H9 (cell line): ENCODE data around the gene SRC. TPM values are rescaled to one million over a fixed set of nuclear protein-coding genes. Genes with fewer than 3 reads are reported as not detected.
A peak's percentile ranks its signal among the peaks of the same experiment; 100 is the strongest.

Source experiments
- DNase-seq: peaks from one replicate; pipeline ENCODE4 v3.0.0-alpha.2; 2017
- H2AFZ ChIP-seq: one replicate; pipeline ENCODE4 v1.6.1; 2013; ENCODE audit warnings: mild to moderate bottlenecking, low read length, control low read depth, moderate library complexity
- H2AK5ac ChIP-seq: 2 replicates; pipeline ENCODE4 v1.6.1; 2013; ENCODE audit warnings: low read length, control low read depth, mixed read lengths; ENCODE audit not compliant: insufficient read length
- H2BK120ac ChIP-seq: one replicate; pipeline ENCODE4 v1.6.1; 2013; ENCODE audit warnings: low read depth, mild to moderate bottlenecking, low read length, control low read depth, inconsistent platforms; ENCODE audit not compliant: poor library complexity, severe bottlenecking
- H2BK12ac ChIP-seq: 2 replicates; pipeline ENCODE4 v1.6.1; 2013; ENCODE audit warnings: low read length, control low read depth, mixed read lengths, low read depth; ENCODE audit not compliant: insufficient read length
- H2BK15ac ChIP-seq: 2 replicates; pipeline ENCODE4 v1.6.1; 2013; ENCODE audit warnings: low read depth, low read length, control low read depth
- H2BK20ac ChIP-seq: one replicate; pipeline ENCODE4 v1.6.1; 2013; ENCODE audit warnings: low read depth, mild to moderate bottlenecking, low read length, control low read depth, inconsistent platforms; ENCODE audit not compliant: poor library complexity, severe bottlenecking
- H2BK5ac ChIP-seq: 2 replicates; pipeline ENCODE4 v1.6.1; 2013; ENCODE audit warnings: low read length, control low read depth, mixed read lengths; ENCODE audit not compliant: insufficient read length
- H3K14ac ChIP-seq: 2 replicates; pipeline ENCODE4 v1.6.1; 2013; ENCODE audit warnings: low read length, control low read depth; ENCODE audit not compliant: insufficient read depth
- H3K18ac ChIP-seq: 2 replicates; pipeline ENCODE4 v1.6.1; 2013; ENCODE audit warnings: low read depth, mild to moderate bottlenecking, mixed read lengths, low read length, control low read depth; ENCODE audit not compliant: insufficient read length
- H3K23ac ChIP-seq: 2 replicates; pipeline ENCODE4 v1.6.1; 2013; ENCODE audit warnings: low read length, control low read depth, mixed read lengths, low read depth; ENCODE audit not compliant: insufficient read length
- H3K23me2 ChIP-seq: 2 replicates; pipeline ENCODE4 v1.6.1; 2013; ENCODE audit warnings: low read depth, mild to moderate bottlenecking, mixed read lengths, low read length, control low read depth; ENCODE audit not compliant: insufficient read length, poor library complexity, severe bottlenecking
- H3K27ac ChIP-seq: 2 replicates; pipeline ENCODE4 v1.5.1; 2013; ENCODE audit warnings: low read length, control low read depth, mixed read lengths, low read depth; ENCODE audit not compliant: insufficient read length
- H3K27me3 ChIP-seq: 2 replicates; pipeline ENCODE4 v1.6.1; 2013; ENCODE audit warnings: low read length, control low read depth, inconsistent platforms; ENCODE audit not compliant: insufficient read depth
- H3K4ac ChIP-seq: 2 replicates; pipeline ENCODE4 v1.6.1; 2013; ENCODE audit warnings: low read depth, mild to moderate bottlenecking, control low read depth, inconsistent platforms, low read length, moderate library complexity
- H3K4me1 ChIP-seq: 2 replicates; pipeline ENCODE4 v1.6.1; 2013; ENCODE audit warnings: low read length, control low read depth, inconsistent platforms; ENCODE audit not compliant: insufficient read depth
- H3K4me2 ChIP-seq: 2 replicates; pipeline ENCODE4 v1.6.1; 2013; ENCODE audit warnings: low read length, control low read depth, mixed read lengths; ENCODE audit not compliant: insufficient read length, insufficient read depth
- H3K56ac ChIP-seq: 2 replicates; pipeline ENCODE4 v1.6.1; 2013; ENCODE audit warnings: low read depth, mild to moderate bottlenecking, mixed read lengths, low read length, control low read depth; ENCODE audit not compliant: insufficient read length
- H3K79me1 ChIP-seq: 2 replicates; pipeline ENCODE4 v1.6.1; 2013; ENCODE audit warnings: low read depth, mild to moderate bottlenecking, moderate library complexity, low read length, control low read depth, inconsistent platforms; ENCODE audit not compliant: insufficient read depth, poor library complexity, severe bottlenecking
- H3K79me2 ChIP-seq: 2 replicates; pipeline ENCODE4 v1.6.1; 2013; ENCODE audit warnings: low read length, control low read depth, inconsistent platforms; ENCODE audit not compliant: insufficient read depth
- H3K9ac ChIP-seq: 2 replicates; pipeline ENCODE4 v1.6.1; 2013; ENCODE audit warnings: low read length, control low read depth, mixed read lengths; ENCODE audit not compliant: insufficient read length; ENCODE audit errors: extremely low read depth
- H3K9me3 ChIP-seq: one replicate; pipeline ENCODE4 v1.6.1; 2013; ENCODE audit warnings: low read depth, low read length, inconsistent platforms; ENCODE audit not compliant: control insufficient read depth
- H3T11ph ChIP-seq: one replicate; pipeline ENCODE4 v1.6.1; 2013; ENCODE audit warnings: mild to moderate bottlenecking, low read length, control low read depth, inconsistent platforms
- H4K20me1 ChIP-seq: one replicate; pipeline ENCODE4 v1.6.1; 2013; ENCODE audit not compliant: control insufficient read depth, insufficient read length, insufficient read depth
- H4K5ac ChIP-seq: 2 replicates; pipeline ENCODE4 v1.6.1; 2013; ENCODE audit warnings: low read depth, mild to moderate bottlenecking, mixed read lengths, low read length, control low read depth; ENCODE audit not compliant: insufficient read length
- H4K8ac ChIP-seq: replicated peaks from 2 replicates; pipeline ENCODE4 v1.6.1; 2013; ENCODE audit warnings: low read length, control low read depth, mixed read lengths, low read depth; ENCODE audit not compliant: insufficient read length
- H4K91ac ChIP-seq: 2 replicates; pipeline ENCODE4 v1.6.1; 2013; ENCODE audit warnings: low read depth, mild to moderate bottlenecking, moderate library complexity, mixed read lengths, low read length, control low read depth; ENCODE audit not compliant: insufficient read length
- H3K27ac Mint-ChIP-seq, 3 experiments: 2 replicates in 2 of 3; 3 replicates in 1 of 3; pipeline ENCODE4 v1.8.0; 2020 to 2021; ENCODE audit warnings: mixed read lengths in 3 of 3, mild to moderate bottlenecking in 1 of 3, moderate library complexity in 1 of 3
- H3K27me3 Mint-ChIP-seq: 2 replicates; pipeline ENCODE4 v1.8.0; 2021; ENCODE audit warnings: low read depth, mild to moderate bottlenecking, moderate library complexity, mixed read lengths
- H3K36me3 Mint-ChIP-seq, 3 experiments: 2 replicates in 2 of 3; 3 replicates in 1 of 3; pipeline ENCODE4 v1.8.0; 2020 to 2021; ENCODE audit warnings: low read depth in 3 of 3, mixed read lengths in 3 of 3; ENCODE audit not compliant: insufficient read depth in 1 of 3
- H3K4me1 Mint-ChIP-seq, 2 experiments: 2 replicates each; pipeline ENCODE4 v1.8.0; 2020; ENCODE audit warnings: mixed read lengths in 2 of 2
- H3K4me3 Mint-ChIP-seq, 2 experiments: 2 replicates in 1 of 2; 3 replicates in 1 of 2; pipeline ENCODE4 v1.8.0; 2020 to 2021; ENCODE audit warnings: mild to moderate bottlenecking in 2 of 2, mixed read lengths in 2 of 2, moderate library complexity in 1 of 2
- H3K9me3 Mint-ChIP-seq, 2 experiments: 2 replicates in 1 of 2; 3 replicates in 1 of 2; pipeline ENCODE4 v1.8.0; 2020; ENCODE audit warnings: mild to moderate bottlenecking in 2 of 2, mixed read lengths in 2 of 2, moderate library complexity in 1 of 2
- WGBS: extraction: QIAGEN DNeasy Blood & Tissue Kit; methylation state at CpG from one replicate; pipeline ENCODE4 v1.1.7; 2013; ENCODE audit warnings: missing lambda C conversion rate, low lambda C conversion rate, mixed read lengths; ENCODE audit not compliant: insufficient read length; ENCODE audit errors: extremely low coverage; 5-methylcytosine and 5-hydroxymethylcytosine counted together
- total RNA-seq: library from RNA; stranded (reverse); gene quantifications from 2 replicates; pipeline ENCODE4 v1.2.1, GENCODE V29; 2021
- TF ChIP-seq, protein P1 (sequence below): fragments of 200-600 bp; sonication (generic); conservative IDR thresholded peaks from 3 replicates; pipeline ENCODE4 v1.8.0; 2021; ENCODE audit warnings: antibody characterized with exemption, mild to moderate bottlenecking

Gene SRC
- total RNA-seq, 1 experiment from 2014 or later = 44.5 TPM

GRCh38 chr20:37375227-37375626, 29.3 kb downstream of the SRC start:
- no peaks in the 10 kb centered on the region for H4K20me1 ChIP-seq
- H3K27ac ChIP-seq = no peak overlapping the region
- no peak overlapping the region for H2BK5ac ChIP-seq
- TF ChIP-seq, protein P1, sequence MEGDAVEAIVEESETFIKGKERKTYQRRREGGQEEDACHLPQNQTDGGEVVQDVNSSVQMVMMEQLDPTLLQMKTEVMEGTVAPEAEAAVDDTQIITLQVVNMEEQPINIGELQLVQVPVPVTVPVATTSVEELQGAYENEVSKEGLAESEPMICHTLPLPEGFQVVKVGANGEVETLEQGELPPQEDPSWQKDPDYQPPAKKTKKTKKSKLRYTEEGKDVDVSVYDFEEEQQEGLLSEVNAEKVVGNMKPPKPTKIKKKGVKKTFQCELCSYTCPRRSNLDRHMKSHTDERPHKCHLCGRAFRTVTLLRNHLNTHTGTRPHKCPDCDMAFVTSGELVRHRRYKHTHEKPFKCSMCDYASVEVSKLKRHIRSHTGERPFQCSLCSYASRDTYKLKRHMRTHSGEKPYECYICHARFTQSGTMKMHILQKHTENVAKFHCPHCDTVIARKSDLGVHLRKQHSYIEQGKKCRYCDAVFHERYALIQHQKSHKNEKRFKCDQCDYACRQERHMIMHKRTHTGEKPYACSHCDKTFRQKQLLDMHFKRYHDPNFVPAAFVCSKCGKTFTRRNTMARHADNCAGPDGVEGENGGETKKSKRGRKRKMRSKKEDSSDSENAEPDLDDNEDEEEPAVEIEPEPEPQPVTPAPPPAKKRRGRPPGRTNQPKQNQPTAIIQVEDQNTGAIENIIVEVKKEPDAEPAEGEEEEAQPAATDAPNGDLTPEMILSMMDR = no peak
- Mint-ChIP-seq H3K27me3 (no peaks in the 10 kb centered on the region), H3K4me1 (peaks cover 11 to 13% of the 10 kb centered on the region in 2 experiments), H3K27ac (0 out of 7 replicates have a peak overlapping the region, but pooled peaks of 1 of the 3 experiments have one; percentile 58), H3K9me3 (no peaks in the 10 kb centered on the region), H3K4me3 (no peak overlapping the region; a peak in 1 of 5 replicates), H3K36me3 (peaks cover 0 to 31% (median 5%) of the 10 kb centered on the region in 3 experiments; a peak in 5 of 7 replicates)
- H3K27me3 ChIP-seq = no peaks in the 10 kb centered on the region
- H2BK120ac ChIP-seq = no peak overlapping the region
- no peaks in the 10 kb centered on the region for H3K4me1 ChIP-seq
- no peak overlapping the region for H2AK5ac ChIP-seq
- no peaks in the 10 kb centered on the region for H3K9me3 ChIP-seq
- no peak overlapping the region for H4K91ac ChIP-seq
- H4K8ac ChIP-seq = no peak overlapping the region
- WGBS = no CpG with 5 or more reads among the region's 4 CpGs
- H2AFZ ChIP-seq = no peak overlapping the region
- no peak overlapping the region for H3K9ac ChIP-seq
- no peaks in the 10 kb centered on the region for H3K23me2 ChIP-seq
- H2BK15ac ChIP-seq = no peak overlapping the region
- no peak overlapping the region for H3K23ac ChIP-seq
- no peak overlapping the region for H3K14ac ChIP-seq
- no peaks in the 10 kb centered on the region; the same call in 1 of the 2 replicates for H3K79me2 ChIP-seq
- H2BK20ac ChIP-seq = no peak overlapping the region
- no peak overlapping the region for H4K5ac ChIP-seq
- DNase-seq = no peak
- no peak overlapping the region for H3K18ac ChIP-seq
- H3K4me2 ChIP-seq = no peak overlapping the region
- H2BK12ac ChIP-seq = no peak overlapping the region
- H3K79me1 ChIP-seq = peaks cover 4% of the 10 kb centered on the region
- no peak overlapping the region for H3T11ph ChIP-seq
- no peak overlapping the region for H3K4ac ChIP-seq
- no peak overlapping the region for H3K56ac ChIP-seq
